ENCODE results near the gene MEIOSIN. TPM values are rescaled to one million over a fixed set of nuclear protein-coding genes. Genes with fewer than 3 reads are reported as not detected.

MEIOSIN gene
- total and polyA plus RNA-seq, 9 of the 15 experiments (the other 6 are each of a cell fraction or from before 2014, with no cell fraction given) = 0.06 to 2.0 (median 0.76) TPM

DNA sequence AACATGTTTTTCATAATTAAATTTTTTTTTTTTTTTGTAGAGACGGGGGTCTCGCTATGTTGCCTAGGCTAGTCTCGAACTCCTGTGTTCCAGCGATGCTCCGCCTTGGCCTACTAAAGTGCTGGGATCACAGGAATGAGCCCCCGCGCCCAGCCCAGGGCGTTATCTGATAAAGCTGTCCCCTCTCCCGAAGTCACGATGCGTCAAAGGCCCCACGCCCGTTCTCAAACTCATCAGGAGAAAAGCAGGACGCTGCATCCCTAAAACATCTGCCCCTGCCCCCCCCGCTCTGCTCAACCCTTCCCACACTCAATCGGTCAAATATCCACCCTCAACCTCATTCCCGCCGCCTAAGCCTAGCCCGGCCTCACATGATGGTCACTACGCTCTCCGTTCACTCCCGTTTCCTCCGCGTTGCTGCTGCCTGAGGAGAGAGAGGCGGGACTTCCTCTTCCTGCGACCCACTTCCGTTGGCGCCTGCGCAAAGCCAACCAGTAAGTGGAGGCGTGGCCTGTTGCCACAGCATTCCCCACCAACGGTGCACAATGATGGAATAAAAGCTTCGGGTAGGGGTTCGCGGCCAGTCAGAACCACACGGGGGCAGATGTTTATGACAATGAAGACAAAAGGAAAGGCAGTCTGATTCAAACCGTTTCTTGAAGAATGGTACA is 41.6 kb upstream of the MEIOSIN start, which contains the start of gene SNRPD2 (continued):
- TF ChIP-seq, protein P1, sequence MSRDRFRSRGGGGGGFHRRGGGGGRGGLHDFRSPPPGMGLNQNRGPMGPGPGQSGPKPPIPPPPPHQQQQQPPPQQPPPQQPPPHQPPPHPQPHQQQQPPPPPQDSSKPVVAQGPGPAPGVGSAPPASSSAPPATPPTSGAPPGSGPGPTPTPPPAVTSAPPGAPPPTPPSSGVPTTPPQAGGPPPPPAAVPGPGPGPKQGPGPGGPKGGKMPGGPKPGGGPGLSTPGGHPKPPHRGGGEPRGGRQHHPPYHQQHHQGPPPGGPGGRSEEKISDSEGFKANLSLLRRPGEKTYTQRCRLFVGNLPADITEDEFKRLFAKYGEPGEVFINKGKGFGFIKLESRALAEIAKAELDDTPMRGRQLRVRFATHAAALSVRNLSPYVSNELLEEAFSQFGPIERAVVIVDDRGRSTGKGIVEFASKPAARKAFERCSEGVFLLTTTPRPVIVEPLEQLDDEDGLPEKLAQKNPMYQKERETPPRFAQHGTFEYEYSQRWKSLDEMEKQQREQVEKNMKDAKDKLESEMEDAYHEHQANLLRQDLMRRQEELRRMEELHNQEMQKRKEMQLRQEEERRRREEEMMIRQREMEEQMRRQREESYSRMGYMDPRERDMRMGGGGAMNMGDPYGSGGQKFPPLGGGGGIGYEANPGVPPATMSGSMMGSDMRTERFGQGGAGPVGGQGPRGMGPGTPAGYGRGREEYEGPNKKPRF (IDR thresholded peaks at IDR 0.05; ENCODE audit: low read depth, low read length) = no peak
- TF ChIP-seq CHCHD3 (CRISPR knock-in tag; IDR thresholded peaks at IDR 0.05) (peak; percentile 23; the same call in 1 of the 2 replicates), ZBTB12 (CRISPR knock-in tag; IDR thresholded peaks at IDR 0.05) (no peak), ZNF695 (CRISPR knock-in tag; IDR thresholded peaks at IDR 0.05) (no peak), SRSF1 (IDR thresholded peaks at IDR 0.05; ENCODE audit: low read depth, low read length) (no peak), HNRNPL (IDR thresholded peaks at IDR 0.05; ENCODE audit: low read depth, low read length) (no peak), RBM15 (IDR thresholded peaks at IDR 0.05; ENCODE audit: insufficient read depth, low read length) (no peak), CHD7 (IDR thresholded peaks at IDR 0.05; ENCODE audit: low read depth, low read length) (no peak), NCOR1 (IDR thresholded peaks at IDR 0.05) (no peak)
- TF ChIP-seq, protein P2, sequence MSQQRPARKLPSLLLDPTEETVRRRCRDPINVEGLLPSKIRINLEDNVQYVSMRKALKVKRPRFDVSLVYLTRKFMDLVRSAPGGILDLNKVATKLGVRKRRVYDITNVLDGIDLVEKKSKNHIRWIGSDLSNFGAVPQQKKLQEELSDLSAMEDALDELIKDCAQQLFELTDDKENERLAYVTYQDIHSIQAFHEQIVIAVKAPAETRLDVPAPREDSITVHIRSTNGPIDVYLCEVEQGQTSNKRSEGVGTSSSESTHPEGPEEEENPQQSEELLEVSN (IDR thresholded peaks at IDR 0.05; ENCODE audit: borderline replicate concordance in 1 of 2, extremely low read depth in 1 of 2, insufficient read depth in 1 of 2, insufficient read length in 1 of 2, low read depth in 1 of 2, low read length in 1 of 2, poor library complexity in 1 of 2, severe bottlenecking in 1 of 2) = peak; percentile 54 to 62
